HG02973 (cell line): ENCODE results near the gene TGFBR1.

Source experiments
- ATAC-seq: cut with Tn5 transposase; IDR thresholded peaks from one replicate; pipeline ENCODE4 v1.9.1; 2021; ENCODE audit warnings: moderate library complexity; ENCODE audit not compliant: unreplicated experiment

Gene TGFBR1

GRCh38 chr9:99104459-99105151, at the start of gene TGFBR1:
Gene TGFBR1, plus strand, starts transcription at chr9:99105113. Its CDS starts 93 bp downstream, at chr9:99105206.
- ATAC-seq: peak; percentile 90

- ATAC-seq: no peak
Observed at GRCh38 chr9:99055384-99055783, 49.5 kb upstream of the TGFBR1 start.

GRCh38 chr9:99056186-99056585, 48.7 kb upstream of the TGFBR1 start:
- ATAC-seq: no peak

- ATAC-seq: no peak
Observed at GRCh38 chr9:99056886-99057664, 47.8 kb upstream of the TGFBR1 start.

GRCh38 chr9:99057665-99058625, 47.0 kb upstream of the TGFBR1 start:
- peak; percentile 58 for ATAC-seq

GRCh38 chr9:99058964-99059921, 45.7 kb upstream of the TGFBR1 start:
- peak; percentile 71 for ATAC-seq

- no peak for ATAC-seq
Observed at GRCh38 chr9:99060621-99061020, 44.3 kb upstream of the TGFBR1 start.

- ATAC-seq: no peak
Observed at GRCh38 chr9:99062549-99062948, 42.4 kb upstream of the TGFBR1 start.

- ATAC-seq: no peak
Observed at GRCh38 chr9:99063522-99063921, 41.4 kb upstream of the TGFBR1 start.

- no peak for ATAC-seq
Observed at GRCh38 chr9:99066571-99066970, 38.3 kb upstream of the TGFBR1 start.

- no peak for ATAC-seq
Observed at GRCh38 chr9:99069075-99069474, 35.8 kb upstream of the TGFBR1 start.

- ATAC-seq: no peak
Observed at GRCh38 chr9:99069546-99069945, 35.4 kb upstream of the TGFBR1 start.

GRCh38 chr9:99070681-99071080, 34.2 kb upstream of the TGFBR1 start:
- no peak for ATAC-seq

GRCh38 chr9:99071313-99072039, 33.4 kb upstream of the TGFBR1 start:
- ATAC-seq: no peak

GRCh38 chr9:99072040-99072394, 32.9 kb upstream of the TGFBR1 start:
- no peak for ATAC-seq

- ATAC-seq: no peak
Observed at GRCh38 chr9:99073347-99073746, 31.6 kb upstream of the TGFBR1 start.

GRCh38 chr9:99073985-99074901, 30.7 kb upstream of the TGFBR1 start:
- no peak for ATAC-seq

- no peak for ATAC-seq
Observed at GRCh38 chr9:99074902-99075245, 30.0 kb upstream of the TGFBR1 start.
